CD4-positive, alpha-beta T cell (primary cell): ENCODE results near the gene TOP3B. TPM values are rescaled to one million over a fixed set of nuclear protein-coding genes. Genes with fewer than 3 reads are reported as not detected.

ENCODE experiments used
- ATAC-seq: fragments of 200-7000 bp; cut with Tn5 transposase; one replicate; pipeline ENCODE4 v1.10.0; 2022; ENCODE audit warnings: mild to moderate bottlenecking; ENCODE audit not compliant: poor library complexity
- CTCF ChIA-PET: fragments of 350-600 bp; sonication (Branson Sonifier 250); formaldehyde crosslinking; loops from one replicate; lab custom pipeline; 2021; ENCODE audit warnings: antibody characterized with exemption, inconsistent platforms; lab: Charles Lee
- POLR2A ChIA-PET: fragments of 350-600 bp; sonication (Branson Sonifier 250); formaldehyde crosslinking; loops from one replicate; lab custom pipeline; 2021; ENCODE audit warnings: antibody characterized with exemption, inconsistent platforms; lab: Charles Lee
- DNase-seq, 14 experiments: peaks; one replicate each; pipeline ENCODE4 v3.0.0-alpha.2; 2013 to 2020; ENCODE audit warnings: mixed read lengths in 2 of 14
- H3K27ac ChIP-seq, 2 donors: one replicate each; pipeline versions ENCODE4 v1.5.1 to v1.7.0; 2013; ENCODE audit warnings: low read length in 2 of 2, low read depth in 1 of 2, mild to moderate bottlenecking in 1 of 2
- H3K27me3 ChIP-seq, 2 experiments: 1 replicate in 1 of 2; 2 replicates in 1 of 2; pipeline versions ENCODE4 v1.6.1 to v1.7.0; 2013; ENCODE audit warnings: low read length in 2 of 2, control low read depth in 1 of 2, mild to moderate bottlenecking in 1 of 2, moderate library complexity in 1 of 2; ENCODE audit not compliant: insufficient read depth in 2 of 2, control insufficient read depth in 1 of 2
- H3K36me3 ChIP-seq: one replicate; pipeline ENCODE4 v1.6.1; 2013; ENCODE audit warnings: low read length, control low read depth; ENCODE audit not compliant: insufficient read depth
- H3K4me1 ChIP-seq: one replicate; pipeline ENCODE4 v1.6.1; 2013; ENCODE audit warnings: low read length, control low read depth; ENCODE audit not compliant: insufficient read depth
- H3K4me3 ChIP-seq: one replicate; pipeline ENCODE4 v1.5.1; 2013; ENCODE audit warnings: mild to moderate bottlenecking, low read length, moderate library complexity
- H3K9me3 ChIP-seq, 2 experiments: 1 replicate in 1 of 2; 2 replicates in 1 of 2; pipeline versions ENCODE4 v1.6.1 to v1.7.0; 2013; ENCODE audit warnings: low read length in 2 of 2, mild to moderate bottlenecking in 2 of 2, control low read depth in 1 of 2, moderate library complexity in 1 of 2; ENCODE audit not compliant: control insufficient read depth in 1 of 2, insufficient read depth in 1 of 2
- H3K27ac Mint-ChIP-seq: one replicate; pipeline ENCODE4 v1.8.0; 2020; ENCODE audit warnings: mixed read lengths
- H3K27me3 Mint-ChIP-seq: one replicate; pipeline ENCODE4 v1.8.0; 2021; ENCODE audit warnings: mixed read lengths
- H3K36me3 Mint-ChIP-seq: one replicate; pipeline ENCODE4 v1.8.0; 2021; ENCODE audit warnings: low read depth, mixed read lengths
- H3K4me1 Mint-ChIP-seq: one replicate; pipeline ENCODE4 v1.8.0; 2021; ENCODE audit warnings: low read depth, mixed read lengths
- H3K4me3 Mint-ChIP-seq: one replicate; pipeline ENCODE4 v1.8.0; 2020; ENCODE audit warnings: mild to moderate bottlenecking, mixed read lengths
- H3K9me3 Mint-ChIP-seq: one replicate; pipeline ENCODE4 v1.8.0; 2020; ENCODE audit warnings: mixed read lengths
- CTCF ChIP-seq: fragments of 200-600 bp; IDR thresholded peaks from one replicate; pipeline ENCODE4 v1.8.0; 2022; ENCODE audit warnings: antibody characterized with exemption, mild to moderate bottlenecking
- intact Hi-C, 2 experiments: fragments of 100-400 bp; cut with DNase I in 1 of 2; cut with micrococcal nuclease in 1 of 2; formaldehyde crosslinking; loops; one replicate each; pipeline versions ENCODE4 v1.15.1 to v1.9.0; 2023 to 2025; cut with DNase I, micrococcal nuclease
- total RNA-seq, 174 experiments: library from RNA in 2 of 174; stranded (reverse) in 2 of 174; gene quantifications; one replicate each; pipeline ENCODE4 v1.2.3 and lab custom pipeline; 2021 to 2026

TOP3B gene
- total RNA-seq, 2 experiments from 2014 or later: 60.2 to 62.8 TPM

DNA sequence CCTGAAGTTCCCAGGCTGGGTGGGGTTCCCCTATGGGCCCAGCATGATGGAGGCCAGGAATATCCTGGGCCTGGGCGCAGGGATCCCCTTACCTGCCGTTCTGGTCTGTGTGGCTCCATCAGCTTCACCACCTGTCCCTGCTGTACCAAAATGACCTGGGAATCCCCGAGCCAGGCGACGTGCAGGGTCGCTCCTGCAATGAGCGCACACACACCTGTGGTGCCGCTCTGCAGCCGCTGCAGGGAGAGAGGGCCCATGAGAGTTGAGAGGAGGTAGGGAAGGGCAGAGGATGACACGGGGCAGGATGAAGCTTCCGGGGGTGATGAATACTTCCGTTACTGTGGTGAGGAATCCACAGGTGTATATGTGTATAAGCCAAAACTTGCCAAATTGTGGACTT is 51.5 kb downstream of the TOP3B start:
- Mint-ChIP-seq H3K9me3 (no peaks in the 10 kb centered on the region), H3K4me1 (no peaks in the 10 kb centered on the region), H3K4me3 (no peak overlapping the region), H3K27me3 (no peaks in the 10 kb centered on the region), H3K36me3 (peaks cover 52% of the 10 kb centered on the region), H3K27ac (no peak overlapping the region)
- intact Hi-C loops: no loop called here
- H3K9me3 ChIP-seq: no peaks in the 10 kb centered on the region
- H3K4me3 ChIP-seq: no peak overlapping the region
- ATAC-seq: no peak
- TF ChIP-seq CTCF: no peak
- ChIA-PET POLR2A (no interaction called here), CTCF (no interaction called here)
- H3K27me3 ChIP-seq: no peaks in the 10 kb centered on the region
- no peak overlapping the region for H3K27ac ChIP-seq
- no peak for DNase-seq
- peaks cover 55% of the 10 kb centered on the region for H3K36me3 ChIP-seq
- no peaks in the 10 kb centered on the region for H3K4me1 ChIP-seq

GRCh38 chr22:21929253-21929652 is 53.3 kb downstream of the TOP3B start:
- CTCF ChIA-PET: no interaction called here
- Mint-ChIP-seq H3K9me3 (no peaks in the 10 kb centered on the region), H3K27ac (no peak overlapping the region), H3K4me1 (no peaks in the 10 kb centered on the region), H3K36me3 (peaks cover 43% of the 10 kb centered on the region), H3K27me3 (no peaks in the 10 kb centered on the region), H3K4me3 (no peak overlapping the region)
- POLR2A ChIA-PET: no interaction called here
- Histone ChIP-seq H3K4me3 (no peak overlapping the region), H3K27me3 (no peaks in the 10 kb centered on the region), H3K9me3 (no peaks in the 10 kb centered on the region), H3K4me1 (no peaks in the 10 kb centered on the region), H3K27ac (no peak overlapping the region), H3K36me3 (peaks cover 53% of the 10 kb centered on the region)
- ATAC-seq (no peak), DNase-seq (no peak)
- no peak for TF ChIP-seq CTCF
- intact Hi-C loops: no loop called here

- no peaks in the 10 kb centered on the region for H3K4me1 Mint-ChIP-seq
Measured at GRCh38 chr22:21928048-21928447, 54.5 kb downstream of the TOP3B start.

More at GRCh38 chr22:21928048-21928447, 54.5 kb downstream of the TOP3B start:
- ChIA-PET CTCF (no interaction called here), POLR2A (no interaction called here)
- H3K9me3 ChIP-seq: no peaks in the 10 kb centered on the region
- no peaks in the 10 kb centered on the region for H3K4me1 ChIP-seq
- Mint-ChIP-seq H3K36me3 (peaks cover 42% of the 10 kb centered on the region), H3K9me3 (no peaks in the 10 kb centered on the region), H3K27me3 (no peaks in the 10 kb centered on the region), H3K4me3 (no peak overlapping the region), H3K27ac (no peak overlapping the region)
- intact Hi-C loops: no loop called here
- no peak for DNase-seq
- no peak overlapping the region for H3K27ac ChIP-seq
- no peaks in the 10 kb centered on the region for H3K27me3 ChIP-seq
- TF ChIP-seq CTCF: no peak
- peaks cover 41% of the 10 kb centered on the region for H3K36me3 ChIP-seq
- no peak overlapping the region for H3K4me3 ChIP-seq
- no peak for ATAC-seq
